CD14-positive monocyte (primary cell): ENCODE results near the gene SYT7. TPM values are rescaled to one million over a fixed set of nuclear protein-coding genes. Genes with fewer than 3 reads are reported as not detected.

ENCODE experiments used
- DNase-seq, 3 donors: peaks; one replicate each; pipeline ENCODE4 v3.0.0-alpha.2; 2011 to 2022
- H2AFZ ChIP-seq: 2 replicates; pipeline ENCODE4 v1.6.0; 2012; ENCODE audit warnings: mild to moderate bottlenecking, low read depth, low read length, inconsistent platforms; ENCODE audit not compliant: insufficient read depth, poor library complexity, severe bottlenecking
- H3K27ac ChIP-seq, 2 donors: 1 replicate in 1 of 2; 2 replicates in 1 of 2; pipeline ENCODE4 v1.5.1; 2012 to 2013; ENCODE audit warnings: low read length in 2 of 2, control low read depth in 1 of 2, inconsistent platforms in 1 of 2, low read depth in 1 of 2, mild to moderate bottlenecking in 1 of 2
- H3K27me3 ChIP-seq, 2 donors: one replicate each; pipeline versions ENCODE4 v1.6.0 to v1.6.1; 2011 to 2013; ENCODE audit warnings: low read length in 2 of 2; ENCODE audit not compliant: control insufficient read depth in 2 of 2, insufficient read depth in 2 of 2
- H3K36me3 ChIP-seq, 2 donors: replicated peaks in 1 of 2; 1 replicate in 1 of 2; 2 replicates in 1 of 2; pipeline versions ENCODE4 v1.5.1 to v1.6.1; 2012 to 2013; ENCODE audit warnings: low read length in 2 of 2, control low read depth in 1 of 2, inconsistent platforms in 1 of 2, mild to moderate bottlenecking in 1 of 2; ENCODE audit not compliant: insufficient read depth in 2 of 2, control insufficient read depth in 1 of 2
- H3K4me1 ChIP-seq, 2 donors: 1 replicate in 1 of 2; 2 replicates in 1 of 2; pipeline versions ENCODE4 v1.5.1 to v1.6.1; 2012 to 2013; ENCODE audit warnings: low read length in 2 of 2, control low read depth in 1 of 2, inconsistent platforms in 1 of 2, mild to moderate bottlenecking in 1 of 2, moderate library complexity in 1 of 2; ENCODE audit not compliant: insufficient read depth in 2 of 2, control insufficient read depth in 1 of 2
- H3K4me2 ChIP-seq: replicated peaks from 2 replicates; pipeline ENCODE3; 2012; ENCODE audit warnings: low read length, moderate library complexity, mild to moderate bottlenecking; ENCODE audit not compliant: poor library complexity, severe bottlenecking; ENCODE audit errors: extremely low read depth
- H3K4me3 ChIP-seq, 3 experiments: fragments of 200-600 bp in 1 of 3; sonication (generic) in 1 of 3; replicated peaks in 1 of 3; 1 replicate in 2 of 3; 2 replicates in 1 of 3; pipeline ENCODE4 v1.5.1; 2011 to 2013; ENCODE audit warnings: low read length in 3 of 3, mild to moderate bottlenecking in 3 of 3, control low read depth in 2 of 3, low read depth in 2 of 3, inconsistent platforms in 1 of 3, moderate library complexity in 1 of 3
- H3K79me2 ChIP-seq: 2 replicates; pipeline ENCODE4 v1.6.0; 2012; ENCODE audit warnings: mild to moderate bottlenecking, control low read depth, inconsistent platforms, low read length, moderate library complexity; ENCODE audit not compliant: insufficient read depth
- H3K9ac ChIP-seq: 2 replicates; pipeline ENCODE4 v1.6.0; 2017; ENCODE audit warnings: low read length, mild to moderate bottlenecking; ENCODE audit not compliant: insufficient read depth, poor library complexity, severe bottlenecking
- H3K9me3 ChIP-seq, 2 donors: replicated peaks in 1 of 2; 1 replicate in 1 of 2; 2 replicates in 1 of 2; pipeline versions ENCODE4 v1.5.1 to v1.6.1; 2012 to 2013; ENCODE audit warnings: low read length in 2 of 2, control low read depth in 1 of 2; ENCODE audit not compliant: control insufficient read depth in 1 of 2, insufficient read depth in 1 of 2
- H4K20me1 ChIP-seq: 2 replicates; pipeline ENCODE4 v1.6.0; 2012; ENCODE audit warnings: mild to moderate bottlenecking, low read length, control low read depth, moderate library complexity; ENCODE audit not compliant: insufficient read depth
- H3K27ac Mint-ChIP-seq, 7 donors: one replicate each; pipeline ENCODE4 v1.8.0; 2020; ENCODE audit warnings: mild to moderate bottlenecking in 7 of 7, mixed read lengths in 7 of 7, moderate library complexity in 6 of 7, inconsistent platforms in 2 of 7
- H3K27me3 Mint-ChIP-seq, 3 donors: one replicate each; pipeline ENCODE4 v1.8.0; 2021 to 2022; ENCODE audit warnings: low read depth in 3 of 3, mild to moderate bottlenecking in 3 of 3, mixed read lengths in 3 of 3, moderate library complexity in 3 of 3, inconsistent platforms in 1 of 3
- H3K36me3 Mint-ChIP-seq, 2 donors: one replicate each; pipeline ENCODE4 v1.8.0; 2020; ENCODE audit warnings: mixed read lengths in 2 of 2, inconsistent platforms in 1 of 2, mild to moderate bottlenecking in 1 of 2
- H3K4me1 Mint-ChIP-seq: one replicate; pipeline ENCODE4 v1.8.0; 2020; ENCODE audit warnings: mild to moderate bottlenecking, mixed read lengths
- H3K4me3 Mint-ChIP-seq, 2 donors: one replicate each; pipeline ENCODE4 v1.8.0; 2020; ENCODE audit warnings: mild to moderate bottlenecking in 2 of 2, mixed read lengths in 2 of 2, moderate library complexity in 1 of 2
- H3K9me3 Mint-ChIP-seq, 7 donors: one replicate each; pipeline ENCODE4 v1.8.0; 2020 to 2022; ENCODE audit warnings: mixed read lengths in 7 of 7, mild to moderate bottlenecking in 6 of 7, moderate library complexity in 6 of 7, inconsistent platforms in 2 of 7
- CTCF ChIP-seq: fragments of 200-600 bp; IDR thresholded peaks from one replicate; pipeline ENCODE4 v1.8.0; 2022; ENCODE audit warnings: antibody characterized with exemption, mild to moderate bottlenecking
- WGBS: methylation state at CpG from one replicate; pipeline ENCODE4 v1.1.5; 2013; ENCODE audit warnings: missing lambda C conversion rate; ENCODE audit not compliant: insufficient coverage; 5-methylcytosine and 5-hydroxymethylcytosine counted together
- intact Hi-C, 2 donors: fragments of 100-400 bp; cut with micrococcal nuclease; formaldehyde crosslinking; loops; one replicate each; pipeline versions ENCODE4 v1.15.0 to v1.15.1; 2023
- polyA plus RNA-seq, 3 donors: library from polyadenylated mRNA; depleted of rRNA in 1 of 3; unstranded in 2 of 3; stranded (reverse) in 1 of 3; fragments of 300-500 nt in 2 of 3; fragments of >200 nt in 1 of 3; fragmentation: Illumina TruSeq in 2 of 3; gene quantifications; 1 replicate in 2 of 3; 2 replicates in 1 of 3; pipeline ENCODE4 v1.2.3, GENCODE V29; 2012 to 2021

Gene SYT7
- polyA plus RNA-seq, 3 donors = not detected

- no CpG with 5 or more reads among the region's 3 CpGs for WGBS
- Mint-ChIP-seq H3K27me3 (peaks cover 63 to 86% (median 64%) of the 10 kb centered on the region in 3 donors), H3K4me1 (peaks cover 18% of the 10 kb centered on the region), H3K9me3 (peaks cover 0 to 12% (median 2%) of the 10 kb centered on the region in 7 donors), H3K27ac (no peak overlapping the region), H3K4me3 (no peak overlapping the region), H3K36me3 (peaks cover 0 to 3% of the 10 kb centered on the region in 2 donors)
- Histone ChIP-seq H3K4me1 (peaks cover 17 to 26% of the 10 kb centered on the region in 2 donors), H3K79me2 (no peaks in the 10 kb centered on the region), H3K27me3 (peaks cover 26 to 74% of the 10 kb centered on the region in 2 donors), H3K9me3 (peaks cover 3 to 13% of the 10 kb centered on the region in 2 donors), H3K27ac (no peak overlapping the region), H3K9ac (no peak overlapping the region), H3K36me3 (no peaks in the 10 kb centered on the region), H3K4me2 (no peak overlapping the region), H2AFZ (no peak overlapping the region), H3K4me3 (no peak overlapping the region), H4K20me1 (no peaks in the 10 kb centered on the region)
- TF ChIP-seq CTCF = no peak
- intact Hi-C loops = no loop called here
- no peak for DNase-seq
Observed at GRCh38 chr11:61585115-61585514, 4.2 kb upstream of the SYT7 start.

- 100% methylated on average over 1 of the region's 2 CpGs for WGBS
- Histone ChIP-seq H4K20me1 (no peaks in the 10 kb centered on the region), H3K27me3 (peaks cover 24 to 67% of the 10 kb centered on the region in 2 donors), H3K4me2 (peak overlapping the region; percentile 66), H3K4me1 (peaks cover 9 to 13% of the 10 kb centered on the region in 2 donors), H3K9ac (no peak overlapping the region), H3K36me3 (no peaks in the 10 kb centered on the region), H2AFZ (no peak overlapping the region), H3K79me2 (no peaks in the 10 kb centered on the region), H3K9me3 (peaks cover 4 to 15% of the 10 kb centered on the region in 2 donors), H3K4me3 (peak overlapping the region in 1 of 3 experiments; percentile 70), H3K27ac (no peak overlapping the region)
- Mint-ChIP-seq H3K4me1 (peaks cover 12% of the 10 kb centered on the region), H3K9me3 (peaks cover 0 to 14% (median 6%) of the 10 kb centered on the region in 7 donors), H3K4me3 (peak overlapping the region; percentile 76 to 82), H3K27ac (peak overlapping the region in 1 of 7 donors; percentile 63), H3K36me3 (no peaks in the 10 kb centered on the region), H3K27me3 (peaks cover 55 to 81% (median 62%) of the 10 kb centered on the region in 3 donors)
- intact Hi-C loops = no loop called here
- DNase-seq = no peak
- TF ChIP-seq CTCF = no peak
Observed at GRCh38 chr11:61581931-61582330, 1.1 kb upstream of the SYT7 start.
